A673 (cell line): ENCODE data around the gene MR1. TPM values are rescaled to one million over a fixed set of nuclear protein-coding genes. Genes with fewer than 3 reads are reported as not detected.
"Not testable (repeated sequence)": the region's sequence is repeated elsewhere in the genome, so short reads cannot be mapped to it uniquely, and the experiment has no call there.

Experiments used
- BruUV-seq: library from RNA; stranded (reverse); fragments of 400-500 nt; replicated peaks from 2 replicates; lab custom pipeline; 2021; lab: Mats Ljungman, UMichigan
- CTCF ChIA-PET: fragments of 300-600 bp; sonication (Branson Sonifier 250); formaldehyde crosslinking; loops from one replicate; lab custom pipeline; 2022; ENCODE audit warnings: antibody characterized with exemption; lab: Charles Lee
- POLR2A ChIA-PET: fragments of 300-600 bp; sonication (Branson Sonifier 250); formaldehyde crosslinking; loops from one replicate; lab custom pipeline; 2022; ENCODE audit warnings: antibody characterized with exemption; ENCODE audit not compliant: low non-redundant PET; lab: Charles Lee
- DNase-seq: peaks from one replicate; pipeline ENCODE4 v3.0.0-alpha.2; 2015; ENCODE audit warnings: low spot score
- H3K27ac ChIP-seq: fragments of 200-600 bp; sonication (generic); 2 replicates; pipeline ENCODE4 v1.5.1; 2016; ENCODE audit warnings: mixed run types, low read depth, mild to moderate bottlenecking, mixed read lengths, antibody characterized with exemption, low read length; ENCODE audit not compliant: poor library complexity, severe bottlenecking
- H3K27me3 ChIP-seq: fragments of 200-600 bp; sonication (generic); replicated peaks from 2 replicates; pipeline ENCODE4 v1.6.1; 2017; ENCODE audit warnings: mixed run types, low read depth, mild to moderate bottlenecking, mixed read lengths, antibody characterized with exemption, low read length; ENCODE audit not compliant: insufficient read depth, poor library complexity
- H3K36me3 ChIP-seq: fragments of 200-600 bp; sonication (generic); 2 replicates; pipeline ENCODE4 v1.6.1; 2016; ENCODE audit warnings: mixed run types, mild to moderate bottlenecking, mixed read lengths, antibody characterized with exemption, low read length; ENCODE audit not compliant: insufficient read depth, poor library complexity, severe bottlenecking
- H3K4me1 ChIP-seq: fragments of 200-600 bp; sonication (generic); 2 replicates; pipeline ENCODE4 v1.6.1; 2017; ENCODE audit warnings: mixed run types, mild to moderate bottlenecking, mixed read lengths, antibody characterized with exemption, low read length; ENCODE audit not compliant: insufficient read depth, poor library complexity, severe bottlenecking
- H3K4me3 ChIP-seq: fragments of 200-600 bp; sonication (generic); 2 replicates; pipeline ENCODE4 v1.5.1; 2016; ENCODE audit warnings: low read depth, mixed run types, mild to moderate bottlenecking, mixed read lengths, low read length; ENCODE audit not compliant: poor library complexity, severe bottlenecking
- H3K9me3 ChIP-seq: fragments of 200-600 bp; sonication (generic); 2 replicates; pipeline ENCODE4 v1.6.1; 2016; ENCODE audit warnings: mixed run types, low read depth, mild to moderate bottlenecking, mixed read lengths, antibody characterized with exemption, low read length; ENCODE audit not compliant: poor library complexity, severe bottlenecking
- EZH2 ChIP-seq: fragments of 200-600 bp; sonication (generic); IDR thresholded peaks from 2 replicates; pipeline ENCODE4 v1.6.1; 2017; ENCODE audit warnings: borderline replicate concordance, low read depth, mild to moderate bottlenecking, mixed read lengths, antibody characterized with exemption, low read length; ENCODE audit not compliant: poor library complexity, severe bottlenecking
- intact Hi-C: fragments of 100-400 bp; cut with micrococcal nuclease; formaldehyde crosslinking; loops from one replicate; pipeline ENCODE4 v1.10.0; 2022; ENCODE audit not compliant: unreplicated experiment
- total RNA-seq: library from RNA; stranded (reverse); gene quantifications from 2 replicates; pipeline ENCODE4 v1.2.3, GENCODE V29; 2021
- TF ChIP-seq, protein P1 (sequence below): fragments of 300-800, 200-600 bp; sonication (generic); conservative IDR thresholded peaks from 2 replicates; pipeline ENCODE4 v1.5.1; 2017; ENCODE audit warnings: low read depth, mild to moderate bottlenecking, antibody characterized with exemption, low read length, moderate library complexity, mixed read lengths

Gene MR1
- total RNA-seq, 1 experiment from 2014 or later, result 2.6 TPM

DNA sequence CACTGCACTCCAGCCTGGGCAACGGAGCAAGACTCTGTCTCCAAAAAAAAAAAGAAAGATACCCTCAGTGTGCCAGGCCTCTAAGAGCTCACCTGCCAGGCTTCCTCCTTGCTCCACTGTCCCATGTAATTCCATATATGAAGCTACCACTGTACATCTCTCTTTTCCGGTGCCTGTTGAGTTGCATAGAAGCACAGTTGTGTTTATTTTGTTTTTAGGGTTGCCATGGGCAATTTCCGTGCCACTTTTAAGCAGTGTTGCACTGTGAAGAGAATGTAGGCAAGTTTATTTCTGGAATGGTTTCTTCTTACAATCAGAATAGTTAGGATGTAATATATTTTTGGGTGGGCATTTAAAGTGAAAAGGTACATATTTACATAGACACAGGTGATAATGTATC, 23.3 kb downstream of the MR1 start:
- POLR2A ChIA-PET, result no interaction called here
- Histone ChIP-seq H3K4me1 (peaks cover 4% of the 10 kb centered on the region), H3K27ac (no peak overlapping the region), H3K4me3 (no peak overlapping the region), H3K36me3 (no peaks in the 10 kb centered on the region), H3K27me3 (no peaks in the 10 kb centered on the region), H3K9me3 (no peaks in the 10 kb centered on the region)
- DNase-seq, result no peak
- TF ChIP-seq, protein P1, sequence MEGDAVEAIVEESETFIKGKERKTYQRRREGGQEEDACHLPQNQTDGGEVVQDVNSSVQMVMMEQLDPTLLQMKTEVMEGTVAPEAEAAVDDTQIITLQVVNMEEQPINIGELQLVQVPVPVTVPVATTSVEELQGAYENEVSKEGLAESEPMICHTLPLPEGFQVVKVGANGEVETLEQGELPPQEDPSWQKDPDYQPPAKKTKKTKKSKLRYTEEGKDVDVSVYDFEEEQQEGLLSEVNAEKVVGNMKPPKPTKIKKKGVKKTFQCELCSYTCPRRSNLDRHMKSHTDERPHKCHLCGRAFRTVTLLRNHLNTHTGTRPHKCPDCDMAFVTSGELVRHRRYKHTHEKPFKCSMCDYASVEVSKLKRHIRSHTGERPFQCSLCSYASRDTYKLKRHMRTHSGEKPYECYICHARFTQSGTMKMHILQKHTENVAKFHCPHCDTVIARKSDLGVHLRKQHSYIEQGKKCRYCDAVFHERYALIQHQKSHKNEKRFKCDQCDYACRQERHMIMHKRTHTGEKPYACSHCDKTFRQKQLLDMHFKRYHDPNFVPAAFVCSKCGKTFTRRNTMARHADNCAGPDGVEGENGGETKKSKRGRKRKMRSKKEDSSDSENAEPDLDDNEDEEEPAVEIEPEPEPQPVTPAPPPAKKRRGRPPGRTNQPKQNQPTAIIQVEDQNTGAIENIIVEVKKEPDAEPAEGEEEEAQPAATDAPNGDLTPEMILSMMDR, result no peak
- no peak for TF ChIP-seq EZH2
- BruUV-seq, result no TSS peak
- CTCF ChIA-PET, result no interaction called here
- intact Hi-C loops, result no loop called here

DNA sequence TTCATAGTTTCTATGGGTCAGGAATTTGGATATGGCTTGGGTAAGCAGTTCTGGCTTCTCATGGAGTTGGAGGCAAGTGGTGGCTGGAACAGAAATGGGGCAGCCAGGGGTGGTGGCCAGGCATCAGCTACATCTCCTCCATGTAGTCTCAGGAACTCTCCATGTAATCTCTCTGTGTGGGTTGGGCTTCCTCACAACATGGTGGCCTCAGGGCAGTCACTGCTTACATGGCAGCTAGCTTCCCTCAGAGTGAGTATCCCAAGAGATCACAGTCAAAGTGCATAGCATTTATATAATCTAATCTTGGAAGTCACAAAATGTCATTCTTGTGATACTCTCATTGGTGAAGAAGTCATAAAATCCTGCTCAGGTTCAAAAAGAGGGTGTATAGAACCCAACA, 25.7 kb downstream of the MR1 start:
- Histone ChIP-seq H3K9me3 (no peaks in the 10 kb centered on the region), H3K27me3 (no peaks in the 10 kb centered on the region), H3K36me3 (no peaks in the 10 kb centered on the region), H3K27ac (no peak overlapping the region), H3K4me3 (no peak overlapping the region), H3K4me1 (peaks cover 24% of the 10 kb centered on the region)
- intact Hi-C loops, result no loop called here
- ChIA-PET CTCF (no interaction called here), POLR2A (no interaction called here)
- TF ChIP-seq, protein P1, result no peak
- no peak for TF ChIP-seq EZH2
- no TSS peak for BruUV-seq
- no peak for DNase-seq

GRCh38 chr1:181060066-181060465, 26.3 kb downstream of the MR1 start:
- Histone ChIP-seq H3K4me3 (no peak overlapping the region), H3K9me3 (no peaks in the 10 kb centered on the region), H3K36me3 (no peaks in the 10 kb centered on the region), H3K4me1 (peaks cover 24% of the 10 kb centered on the region), H3K27me3 (no peaks in the 10 kb centered on the region), H3K27ac (no peak overlapping the region)
- ChIA-PET POLR2A (no interaction called here), CTCF (no interaction called here)
- intact Hi-C loops, result no loop called here
- TF ChIP-seq, protein P1, result no peak
- no peak for TF ChIP-seq EZH2
- DNase-seq, result no peak
- BruUV-seq, result no TSS peak

DNA sequence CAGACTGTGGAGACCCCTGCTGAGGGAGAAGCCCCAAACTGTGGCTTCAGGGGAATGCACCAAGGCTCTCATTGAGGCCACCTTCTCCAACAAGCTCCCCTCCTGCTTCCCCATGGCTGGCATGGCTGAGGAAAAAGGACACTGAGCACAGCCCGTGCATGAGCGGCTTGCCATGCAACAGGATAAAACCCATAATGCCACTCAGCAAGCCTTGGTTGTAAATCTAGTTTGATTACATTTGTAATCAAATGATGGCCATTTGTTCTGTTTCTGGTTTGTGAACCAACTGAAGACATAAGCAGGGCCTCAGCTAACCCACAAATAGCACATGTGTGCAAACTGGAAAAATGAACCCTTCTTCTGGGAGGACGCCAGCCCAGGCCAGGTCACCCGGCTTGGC, 27.2 kb downstream of the MR1 start:
- H3K27ac ChIP-seq, POLR2A ChIA-PET, CTCF ChIA-PET, H3K27me3 ChIP-seq, H3K9me3 ChIP-seq, BruUV-seq, intact Hi-C loops, H3K36me3 ChIP-seq, H3K4me3 ChIP-seq, DNase-seq: not testable (repeated sequence)
- H3K4me1 ChIP-seq, result peaks cover 24% of the 10 kb centered on the region
